ENCODE measurements around the gene KIF13A. TPM values are rescaled to one million over a fixed set of nuclear protein-coding genes. Genes with fewer than 3 reads are reported as not detected.

KIF13A gene
- total and polyA plus RNA-seq, 2 experiments from 2014 or later = 8.4 to 28.2 TPM

GRCh38 chr6:17938901-17939300 is 48.5 kb downstream of the KIF13A start (continued):
- TF ChIP-seq REST (IDR thresholded peaks at IDR 0.05; ENCODE audit: unreplicated experiment) = no peak

GRCh38 chr6:17935188-17936149 is 52.0 kb downstream of the KIF13A start:
- Mint-ChIP-seq H3K36me3 (ENCODE audit: low read depth) (no peaks in the 10 kb centered on the region), H3K9me3 (no peaks in the 10 kb centered on the region), H3K4me1 (peaks cover 61% of the 10 kb centered on the region), H3K27ac (peak overlapping the region; percentile 59; the same call in 1 of the 2 replicates), H3K27me3 (ENCODE audit: insufficient read depth, low read depth, poor library complexity) (peaks cover 5% of the 10 kb centered on the region), H3K4me3 (no peak overlapping the region)
- peak; percentile 33 for DNase-seq (ENCODE audit: low spot score)
- Histone ChIP-seq H4K20me1 (replicated peaks; ENCODE audit: insufficient read depth) (no peaks in the 10 kb centered on the region), H3K9me2 (ENCODE audit: insufficient read depth) (no peaks in the 10 kb centered on the region), H3K79me2 (replicated peaks; ENCODE audit: insufficient read depth) (peaks cover 84% of the 10 kb centered on the region), H3K4me2 (no peak overlapping the region), H3K27me3 (ENCODE audit: insufficient read depth) (no peaks in the 10 kb centered on the region), H3K4me3 (no peak overlapping the region), H2AFZ (no peak overlapping the region), H3K27ac (ENCODE audit: low read depth) (no peak overlapping the region), H3K4me1 (ENCODE audit: insufficient read depth) (peaks cover 54% of the 10 kb centered on the region), H3K36me3 (ENCODE audit: insufficient read depth) (no peaks in the 10 kb centered on the region), H3F3A (replicated peaks; ENCODE audit: low read depth) (no peaks in the 10 kb centered on the region)
- ATAC-seq = peak; percentile 53
- TF ChIP-seq CREB1 (CRISPR knock-in tag; IDR thresholded peaks at IDR 0.05; ENCODE audit: low read depth) (no peak), JUNB (IDR thresholded peaks at IDR 0.05; ENCODE audit: unreplicated experiment) (no peak), EZH2 (IDR thresholded peaks at IDR 0.05; ENCODE audit: low read depth, unreplicated experiment) (no peak), STAT1 (IDR thresholded peaks at IDR 0.05; ENCODE audit: unreplicated experiment) (no peak), POLR2AphosphoS5 (IDR thresholded peaks at IDR 0.05; ENCODE audit: low read depth) (no peak), ZNF114 (CRISPR knock-in tag; IDR thresholded peaks at IDR 0.05) (no peak), ZNF462 (CRISPR knock-in tag; IDR thresholded peaks at IDR 0.05) (no peak), ZNF331 (CRISPR knock-in tag; IDR thresholded peaks at IDR 0.05; ENCODE audit: low read depth) (no peak), EZH2phosphoT487 (IDR thresholded peaks at IDR 0.05; ENCODE audit: unreplicated experiment) (no peak), REST (IDR thresholded peaks at IDR 0.05; ENCODE audit: unreplicated experiment) (no peak)

Measured in GM23338 (cell line).